A549 (cell line): ENCODE data around the gene NEK2.

Experiments used
- CEBPB ChIP-seq, 2 experiments: fragments of >200 bp in 1 of 2; sonication (Bioruptor Twin) in 1 of 2; formaldehyde crosslinking in 1 of 2; IDR thresholded peaks; 2 replicates each; pipeline ENCODE4 v1.6.1; 2012 to 2016
- CTCF ChIP-seq: fragments of >200 bp; sonication (Bioruptor Twin); formaldehyde crosslinking; IDR thresholded peaks from 3 replicates; pipeline ENCODE4 v1.5.1; 2016
- HDAC2 ChIP-seq: fragments of 200-600 bp; sonication (generic); IDR thresholded peaks from 2 replicates; pipeline ENCODE4 v1.6.1; 2016
- JUNB ChIP-seq: fragments of >200 bp; sonication (Bioruptor Twin); formaldehyde crosslinking; IDR thresholded peaks from 2 replicates; pipeline ENCODE4 v1.6.1; 2016
- KDM5A ChIP-seq: fragments of 200-600 bp; sonication (generic); IDR thresholded peaks from 2 replicates; pipeline ENCODE4 v1.6.1; 2016; ENCODE audit warnings: antibody characterized with exemption, mild to moderate bottlenecking
- POLR2A ChIP-seq: IDR thresholded peaks from 2 replicates; pipeline ENCODE4 v1.6.1; 2012; ENCODE audit warnings: mild to moderate bottlenecking, low read length
- POLR2AphosphoS2 ChIP-seq: conservative IDR thresholded peaks from 2 replicates; pipeline ENCODE4 v1.6.1; 2012; ENCODE audit warnings: low read length, improper control_type of control experiment, inconsistent platforms
- SMC3 ChIP-seq: fragments of >200 bp; sonication (Bioruptor Twin); formaldehyde crosslinking; IDR thresholded peaks from 3 replicates; pipeline ENCODE4 v1.6.1; 2018; ENCODE audit warnings: inconsistent platforms
- ZSCAN20 ChIP-seq: fragments of 250-450 bp; sonication (Bioruptor Pico); IDR thresholded peaks from 2 replicates; pipeline ENCODE4 v1.8.0; 2022; ENCODE audit warnings: mild to moderate bottlenecking, moderate library complexity

- TF ChIP-seq CTCF = no peak
- TF ChIP-seq SMC3 = no peak
- TF ChIP-seq JUNB = no peak
- TF ChIP-seq KDM5A = no peak
- TF ChIP-seq HDAC2 = no peak
- no peak for TF ChIP-seq CEBPB (IDR thresholded peaks at IDR 0.05)
- no peak for TF ChIP-seq ZSCAN20
- TF ChIP-seq POLR2AphosphoS2 = no peak
- TF ChIP-seq POLR2A = no peak
These were observed 14.7 kb downstream of the NEK2 start for GRCh38 chr1:211660718-211661222.
